ENCODE data around the gene KRT33B.
A peak's percentile ranks its signal among the peaks of the same experiment; 100 is the strongest.

Gene KRT33B

GRCh38 chr17:41345992-41346391, 23.6 kb downstream of the KRT33B start:
- no peak for DNase-seq

DNA sequence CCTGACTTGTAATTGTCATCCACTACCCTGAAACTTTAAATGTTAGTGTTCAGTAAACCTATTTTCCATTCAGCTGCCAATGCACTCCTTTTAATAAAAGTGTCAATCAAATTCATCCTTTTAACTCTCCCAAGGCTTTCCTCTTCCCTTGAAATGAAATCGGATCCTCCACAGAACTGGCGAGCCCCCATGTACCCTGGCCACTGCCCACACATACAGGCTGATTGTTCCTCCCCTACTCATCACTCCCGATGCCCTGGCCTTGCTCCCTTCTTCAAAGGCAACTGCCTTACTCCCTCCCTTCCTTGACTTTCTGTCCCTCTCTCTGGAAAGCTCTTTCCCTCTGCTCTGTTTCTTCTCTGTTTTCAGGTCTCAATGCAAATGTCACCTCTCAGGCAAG, 26.6 kb downstream of the KRT33B start:
- no peak for DNase-seq

- no peak for DNase-seq
Observed at GRCh38 chr17:41340934-41341861, 28.4 kb downstream of the KRT33B start.

DNA sequence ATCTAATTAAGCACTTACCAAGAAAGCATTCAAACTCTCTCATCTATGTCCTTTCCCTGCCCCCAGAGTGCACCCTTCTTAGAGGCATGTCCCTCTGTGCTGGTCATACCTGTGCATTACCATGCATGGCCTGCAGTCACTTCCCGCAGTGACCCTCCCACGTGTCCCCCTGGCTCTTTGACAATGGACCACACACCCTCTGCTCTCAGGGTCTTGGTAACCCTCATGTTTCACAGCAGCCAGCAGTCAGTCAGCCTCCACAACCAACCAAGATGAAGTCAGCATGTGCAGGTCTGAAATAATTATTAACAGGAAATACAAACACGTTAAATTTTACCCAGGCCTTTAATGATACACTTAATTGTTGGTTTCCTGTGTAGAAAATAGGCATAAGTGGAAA, 29.1 kb downstream of the KRT33B start:
- no peak for DNase-seq

- no peak for DNase-seq
Observed at GRCh38 chr17:41339571-41340172, 29.9 kb downstream of the KRT33B start.

GRCh38 chr17:41338961-41339485, 30.6 kb downstream of the KRT33B start:
- peak; percentile 27 to 49 (median 37) for DNase-seq

GRCh38 chr17:41335747-41336146, 33.9 kb downstream of the KRT33B start:
- DNase-seq, result no peak

- no peak for DNase-seq
Observed at GRCh38 chr17:41334385-41335305, 35.0 kb downstream of the KRT33B start.

DNA sequence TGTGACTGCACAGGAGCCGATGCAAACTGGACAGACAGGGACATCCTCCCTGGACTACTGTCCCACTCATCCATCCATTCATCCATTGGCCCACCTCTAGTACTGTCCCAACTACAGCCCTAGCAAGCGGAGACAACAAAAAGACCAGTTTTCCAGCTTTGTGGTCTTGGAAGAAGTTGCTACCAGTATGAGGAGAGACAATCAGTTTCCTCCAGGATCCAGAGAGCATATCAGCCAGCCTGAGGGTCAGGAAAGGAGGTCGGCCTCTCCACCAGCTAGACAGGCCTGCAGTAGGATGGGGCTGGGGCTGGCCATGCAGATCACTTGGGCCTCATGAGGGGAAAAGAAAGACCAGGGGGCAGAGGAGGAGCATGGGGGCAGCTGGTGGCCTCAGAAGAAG, 35.8 kb downstream of the KRT33B start:
- no peak for DNase-seq

GRCh38 chr17:41333098-41333497, 36.5 kb downstream of the KRT33B start:
- no peak for DNase-seq

DNA sequence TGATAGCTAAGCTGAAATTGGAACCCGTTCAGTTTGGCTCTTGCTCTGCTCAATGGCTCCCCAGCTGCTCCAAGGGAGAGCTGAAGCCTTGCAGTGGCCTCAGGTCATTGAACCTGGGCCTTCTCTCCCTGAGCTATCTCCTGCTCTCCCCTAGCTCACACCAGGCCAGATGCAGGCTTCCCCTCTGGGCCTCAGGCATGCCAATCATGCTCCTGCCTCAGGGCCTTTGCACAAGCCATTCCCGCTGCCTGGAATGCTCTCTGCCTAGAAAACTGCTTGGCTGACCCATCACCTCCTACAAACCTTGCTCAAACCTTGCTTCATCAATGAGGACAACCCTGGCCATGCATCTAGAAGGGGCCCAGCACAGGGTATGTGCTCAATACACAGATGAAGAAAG, 37.4 kb downstream of the KRT33B start:
- no peak for DNase-seq

DNA sequence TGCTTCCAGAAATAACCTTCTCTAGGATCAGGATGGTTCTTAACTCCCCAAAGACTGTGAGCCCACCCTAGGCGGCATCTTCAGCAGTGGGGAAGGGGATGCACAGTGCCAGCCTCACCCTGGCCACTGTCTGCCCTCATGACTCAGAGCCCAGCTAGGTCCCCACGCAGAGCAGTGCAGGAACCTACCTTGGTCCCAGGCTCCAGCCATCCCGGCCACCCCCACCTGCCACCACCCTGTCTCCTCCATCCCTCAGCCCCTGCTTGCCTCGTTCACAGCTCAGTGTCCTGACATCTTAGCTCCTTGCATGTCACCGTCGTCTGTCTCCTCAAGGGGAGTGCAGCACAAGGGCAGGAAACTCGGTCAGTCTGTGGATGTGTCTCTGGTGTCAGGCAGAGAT, 38.0 kb downstream of the KRT33B start:
- DNase-seq, result no peak

DNA sequence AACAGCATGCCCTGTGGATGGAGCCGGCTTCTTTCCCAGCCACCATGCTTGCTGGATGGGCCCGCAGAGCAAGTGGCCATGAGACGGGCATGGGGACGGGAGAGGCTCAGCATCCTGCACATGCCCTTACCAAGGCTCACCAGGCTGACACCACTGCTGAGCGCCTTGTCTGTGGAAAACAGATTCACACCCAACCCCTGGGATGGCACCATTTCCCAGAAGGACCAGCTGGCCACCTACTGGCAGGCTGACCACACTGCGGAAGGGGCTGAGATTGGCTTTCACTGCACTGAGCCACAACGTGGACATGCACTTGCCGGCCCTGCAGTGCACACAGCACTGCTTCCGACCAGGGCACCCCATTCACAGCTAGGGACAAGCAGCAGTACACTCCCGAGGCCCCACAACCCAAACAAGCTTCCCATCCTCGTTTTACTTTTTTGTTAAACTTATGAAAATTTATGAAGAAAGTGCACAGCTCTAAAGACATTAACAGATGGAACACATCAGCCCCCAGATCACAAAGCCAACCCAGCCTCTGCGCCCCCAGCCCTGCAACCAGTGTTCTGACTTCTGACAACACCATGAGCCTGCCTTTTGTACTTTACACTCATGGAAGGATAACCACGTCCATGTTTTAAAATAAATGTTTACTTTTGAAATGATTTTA, 40.2 kb downstream of the KRT33B start:
- DNase-seq, result peak; percentile 65 to 76 (median 67)

DNA sequence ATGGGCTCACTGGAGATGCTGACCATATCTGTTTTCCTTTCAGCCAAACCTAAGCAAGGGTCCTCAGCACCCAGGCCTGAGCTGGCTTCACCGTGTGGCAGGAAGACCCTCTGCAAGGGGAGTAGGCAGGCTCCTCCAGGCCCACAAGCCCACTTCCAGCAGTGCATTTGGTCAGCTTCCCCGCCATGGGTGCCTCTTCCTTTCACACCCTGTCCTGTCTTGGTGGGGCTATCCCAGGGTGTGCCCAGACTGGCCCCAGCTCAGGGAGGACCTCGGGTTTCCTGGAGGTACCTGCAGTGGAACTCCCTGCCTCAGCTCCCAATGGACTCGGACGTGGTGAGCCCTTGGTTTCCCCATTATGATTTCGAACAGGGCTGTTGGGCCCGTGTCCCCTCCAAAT, 41.4 kb downstream of the KRT33B start:
- DNase-seq, result no peak

GRCh38 chr17:41327411-41328120, 42.0 kb downstream of the KRT33B start:
- no peak for DNase-seq

GRCh38 chr17:41326173-41327145, 43.2 kb downstream of the KRT33B start:
- no peak for DNase-seq

- no peak for DNase-seq
Observed at GRCh38 chr17:41325611-41326010, 44.0 kb downstream of the KRT33B start.

- DNase-seq, result no peak
Observed at GRCh38 chr17:41325126-41325525, 44.5 kb downstream of the KRT33B start.

GRCh38 chr17:41324180-41325075, 45.2 kb downstream of the KRT33B start:
- no peak for DNase-seq

Measured in suppressor macrophage treated with lipopolysaccharide for 1 hour (primary cell).